OCI-LY7 (cell line): ENCODE measurements around the gene AURKAIP1.

ENCODE experiments used
- EZH2phosphoT487 ChIP-seq: fragments of 200-600 bp; sonication (generic); IDR thresholded peaks from 2 replicates; pipeline ENCODE4 v1.6.1; 2018; ENCODE audit warnings: low read depth, borderline replicate concordance, mild to moderate bottlenecking, mixed run types, antibody characterized with exemption, low read length, moderate library complexity, mixed read lengths
- TF ChIP-seq, protein P1 (sequence below): fragments of 200-600 bp; sonication (generic); conservative IDR thresholded peaks from 2 replicates; pipeline ENCODE4 v1.5.1; 2014; ENCODE audit warnings: mild to moderate bottlenecking, antibody characterized with exemption, low read length, moderate library complexity, mixed read lengths

DNA sequence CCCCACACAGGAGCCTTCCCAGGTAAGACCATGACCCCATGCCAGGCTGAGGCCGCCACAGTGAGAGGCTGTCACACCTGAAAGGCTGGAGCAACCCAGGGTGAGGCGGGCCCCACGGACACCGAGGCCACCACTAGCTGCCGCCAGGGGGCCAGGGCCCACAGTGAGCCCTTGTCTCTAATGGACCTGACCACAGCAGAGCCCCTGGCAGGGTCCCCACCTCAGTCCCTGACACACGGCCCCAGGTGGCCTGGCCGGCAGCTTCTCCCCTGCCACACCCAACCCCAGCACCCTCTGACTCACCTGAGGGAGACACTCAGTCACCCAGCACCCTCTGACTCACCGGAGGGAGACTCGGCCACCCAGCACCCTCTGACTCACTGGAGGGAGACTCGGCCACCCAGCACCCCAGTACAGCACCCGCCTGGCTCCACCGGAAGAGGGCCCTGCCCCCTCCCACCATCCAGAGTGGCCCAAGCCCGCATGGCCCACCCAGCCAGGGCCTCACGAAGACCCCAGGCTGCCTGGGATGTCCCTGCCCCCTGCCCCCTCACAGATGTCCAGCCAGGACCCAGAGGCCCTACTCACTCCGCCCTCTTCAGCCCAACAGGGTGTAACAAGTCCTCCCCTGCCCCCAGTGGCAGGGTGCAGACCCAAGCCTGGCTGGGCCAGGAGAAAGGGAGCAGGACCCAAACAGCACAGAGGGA, 30.2 kb downstream of the AURKAIP1 start:
- TF ChIP-seq, protein P1, sequence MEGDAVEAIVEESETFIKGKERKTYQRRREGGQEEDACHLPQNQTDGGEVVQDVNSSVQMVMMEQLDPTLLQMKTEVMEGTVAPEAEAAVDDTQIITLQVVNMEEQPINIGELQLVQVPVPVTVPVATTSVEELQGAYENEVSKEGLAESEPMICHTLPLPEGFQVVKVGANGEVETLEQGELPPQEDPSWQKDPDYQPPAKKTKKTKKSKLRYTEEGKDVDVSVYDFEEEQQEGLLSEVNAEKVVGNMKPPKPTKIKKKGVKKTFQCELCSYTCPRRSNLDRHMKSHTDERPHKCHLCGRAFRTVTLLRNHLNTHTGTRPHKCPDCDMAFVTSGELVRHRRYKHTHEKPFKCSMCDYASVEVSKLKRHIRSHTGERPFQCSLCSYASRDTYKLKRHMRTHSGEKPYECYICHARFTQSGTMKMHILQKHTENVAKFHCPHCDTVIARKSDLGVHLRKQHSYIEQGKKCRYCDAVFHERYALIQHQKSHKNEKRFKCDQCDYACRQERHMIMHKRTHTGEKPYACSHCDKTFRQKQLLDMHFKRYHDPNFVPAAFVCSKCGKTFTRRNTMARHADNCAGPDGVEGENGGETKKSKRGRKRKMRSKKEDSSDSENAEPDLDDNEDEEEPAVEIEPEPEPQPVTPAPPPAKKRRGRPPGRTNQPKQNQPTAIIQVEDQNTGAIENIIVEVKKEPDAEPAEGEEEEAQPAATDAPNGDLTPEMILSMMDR = peak; percentile 50; the same call in 1 of the 2 replicates
- TF ChIP-seq EZH2phosphoT487 = no peak
